ACC112 (cell line): ENCODE measurements around the gene SSR1.
A peak's percentile ranks its signal among the peaks of the same experiment; 100 is the strongest.
"Not testable (repeated sequence)": the region's sequence is repeated elsewhere in the genome, so short reads cannot be mapped to it uniquely, and the experiment has no call there.

Experiments used
- H2AFZ ChIP-seq: fragments of 200-600 bp; sonication (generic); one replicate; pipeline ENCODE4 v1.6.0; 2017; ENCODE audit warnings: antibody characterized with exemption, low read length; ENCODE audit not compliant: unreplicated experiment
- H3K27ac ChIP-seq: fragments of 200-600 bp; sonication (generic); 2 replicates; pipeline ENCODE4 v1.5.1; 2014; ENCODE audit warnings: low read depth, mild to moderate bottlenecking, antibody characterized with exemption, low read length, moderate library complexity
- H3K27me3 ChIP-seq: fragments of 200-600 bp; sonication (generic); 2 replicates; pipeline ENCODE4 v1.6.1; 2014; ENCODE audit warnings: mild to moderate bottlenecking, antibody characterized with exemption, low read length, moderate library complexity, mixed read lengths; ENCODE audit not compliant: insufficient read depth
- H3K36me3 ChIP-seq: fragments of 200-600 bp; sonication (generic); 2 replicates; pipeline ENCODE4 v1.6.1; 2016; ENCODE audit warnings: mild to moderate bottlenecking, antibody characterized with exemption, low read length, moderate library complexity, mixed read lengths; ENCODE audit not compliant: insufficient read depth
- H3K4me1 ChIP-seq: fragments of 200-600 bp; sonication (generic); one replicate; pipeline ENCODE4 v1.6.1; 2016; ENCODE audit warnings: low read length, mixed read lengths; ENCODE audit not compliant: insufficient read depth, unreplicated experiment, control insufficient read depth
- H3K4me3 ChIP-seq: fragments of 200-600 bp; sonication (generic); 2 replicates; pipeline ENCODE4 v1.5.1; 2014; ENCODE audit warnings: mild to moderate bottlenecking, low read depth, low read length
- H3K79me2 ChIP-seq: fragments of 200-600 bp; sonication (generic); one replicate; pipeline ENCODE4 v1.6.0; 2016; ENCODE audit warnings: low read length; ENCODE audit not compliant: control insufficient read depth, unreplicated experiment, insufficient read depth

The SSR1 gene

GRCh38 chr6:7338031-7338430, 25.0 kb upstream of the SSR1 start:
- no peaks in the 10 kb centered on the region for H3K4me1 ChIP-seq
- no peaks in the 10 kb centered on the region for H3K36me3 ChIP-seq
- no peak overlapping the region for H3K27ac ChIP-seq
- no peaks in the 10 kb centered on the region for H3K79me2 ChIP-seq
- peaks cover 7% of the 10 kb centered on the region; the same call in 1 of the 2 replicates for H3K27me3 ChIP-seq
- H3K4me3 ChIP-seq = no peak overlapping the region
- H2AFZ ChIP-seq = no peak overlapping the region

GRCh38 chr6:7335519-7335918, 22.5 kb upstream of the SSR1 start:
- Histone ChIP-seq H2AFZ (peak overlapping the region; percentile 7), H3K79me2 (no peaks in the 10 kb centered on the region), H3K27me3 (peaks cover 7% of the 10 kb centered on the region; the same call in 1 of the 2 replicates), H3K27ac (no peak overlapping the region), H3K4me1 (peaks cover 4% of the 10 kb centered on the region), H3K36me3 (no peaks in the 10 kb centered on the region), H3K4me3 (no peak overlapping the region)

GRCh38 chr6:7334685-7335084, 21.7 kb upstream of the SSR1 start:
- Histone ChIP-seq H2AFZ (no peak overlapping the region), H3K27me3 (peaks cover 7% of the 10 kb centered on the region; the same call in 1 of the 2 replicates), H3K4me3 (no peak overlapping the region), H3K36me3 (no peaks in the 10 kb centered on the region), H3K79me2 (no peaks in the 10 kb centered on the region), H3K27ac (no peak overlapping the region), H3K4me1 (peaks cover 4% of the 10 kb centered on the region)

GRCh38 chr6:7332090-7332745, 19.2 kb upstream of the SSR1 start:
- H3K4me1 ChIP-seq = peaks cover 4% of the 10 kb centered on the region
- peak overlapping the region; percentile 51 for H2AFZ ChIP-seq
- H3K27ac ChIP-seq = 0 out of 2 replicates have a peak overlapping the region, but pooled peaks have one; percentile 15
- no peaks in the 10 kb centered on the region for H3K79me2 ChIP-seq
- no peak overlapping the region for H3K4me3 ChIP-seq
- H3K36me3 ChIP-seq = no peaks in the 10 kb centered on the region
- no peaks in the 10 kb centered on the region for H3K27me3 ChIP-seq

- no peak overlapping the region for H2AFZ ChIP-seq
- no peaks in the 10 kb centered on the region for H3K36me3 ChIP-seq
- H3K79me2 ChIP-seq = no peaks in the 10 kb centered on the region
- H3K4me3 ChIP-seq = no peak overlapping the region
- no peak overlapping the region for H3K27ac ChIP-seq
- H3K27me3 ChIP-seq = no peaks in the 10 kb centered on the region
- peaks cover 4% of the 10 kb centered on the region for H3K4me1 ChIP-seq
Observed at GRCh38 chr6:7331452-7331851, 18.5 kb upstream of the SSR1 start.

GRCh38 chr6:7328243-7328642, 15.2 kb upstream of the SSR1 start:
- Histone ChIP-seq H3K4me3 (no peak overlapping the region), H3K27ac (no peak overlapping the region), H2AFZ (no peak overlapping the region), H3K79me2 (no peaks in the 10 kb centered on the region), H3K4me1 (peaks cover 4% of the 10 kb centered on the region), H3K36me3 (no peaks in the 10 kb centered on the region), H3K27me3 (no peaks in the 10 kb centered on the region; the same call in 1 of the 2 replicates)

GRCh38 chr6:7325750-7326149, 12.8 kb upstream of the SSR1 start:
- Histone ChIP-seq H3K27me3 (no peaks in the 10 kb centered on the region; the same call in 1 of the 2 replicates), H3K4me1 (no peaks in the 10 kb centered on the region)

GRCh38 chr6:7324520-7324919, 11.5 kb upstream of the SSR1 start:
- no peaks in the 10 kb centered on the region for H3K36me3 ChIP-seq
- no peak overlapping the region for H3K4me3 ChIP-seq
- H2AFZ ChIP-seq = no peak overlapping the region
- no peaks in the 10 kb centered on the region for H3K4me1 ChIP-seq
- no peaks in the 10 kb centered on the region for H3K79me2 ChIP-seq
- H3K27ac ChIP-seq = no peak overlapping the region
- H3K27me3 ChIP-seq = no peaks in the 10 kb centered on the region; the same call in 1 of the 2 replicates

More at GRCh38 chr6:7325750-7326149, 12.8 kb upstream of the SSR1 start:
- Histone ChIP-seq H3K4me3 (no peak overlapping the region), H3K27ac (no peak overlapping the region), H3K79me2 (no peaks in the 10 kb centered on the region), H3K36me3 (no peaks in the 10 kb centered on the region), H2AFZ (no peak overlapping the region)

GRCh38 chr6:7323074-7323473, 10.1 kb upstream of the SSR1 start:
- no peaks in the 10 kb centered on the region; the same call in 1 of the 2 replicates for H3K27me3 ChIP-seq
- no peaks in the 10 kb centered on the region for H3K79me2 ChIP-seq
- H2AFZ ChIP-seq = no peak overlapping the region
- H3K27ac ChIP-seq = no peak overlapping the region
- H3K4me3 ChIP-seq = no peak overlapping the region
- no peaks in the 10 kb centered on the region for H3K36me3 ChIP-seq
- H3K4me1 ChIP-seq = no peaks in the 10 kb centered on the region

GRCh38 chr6:7321866-7322265, 8.9 kb upstream of the SSR1 start:
- not testable (repeated sequence) for H3K27ac ChIP-seq, H3K36me3 ChIP-seq, H3K27me3 ChIP-seq, H3K4me3 ChIP-seq, H3K4me1 ChIP-seq, H3K79me2 ChIP-seq, H2AFZ ChIP-seq

- H3K4me3 ChIP-seq, H3K36me3 ChIP-seq, H3K4me1 ChIP-seq, H3K27me3 ChIP-seq, H2AFZ ChIP-seq, H3K79me2 ChIP-seq, H3K27ac ChIP-seq: not testable (repeated sequence)
Observed at GRCh38 chr6:7319406-7319805, 6.4 kb upstream of the SSR1 start.
